HG03521 (cell line): ENCODE data around the gene PARD3B.
"Not testable (repeated sequence)": the region's sequence is repeated elsewhere in the genome, so short reads cannot be mapped to it uniquely, and the experiment has no call there.

Source experiments
- ATAC-seq: cut with Tn5 transposase; IDR thresholded peaks from one replicate; pipeline ENCODE4 v1.9.1; 2021; ENCODE audit warnings: mild to moderate bottlenecking, moderate library complexity; ENCODE audit not compliant: unreplicated experiment

The PARD3B gene

DNA sequence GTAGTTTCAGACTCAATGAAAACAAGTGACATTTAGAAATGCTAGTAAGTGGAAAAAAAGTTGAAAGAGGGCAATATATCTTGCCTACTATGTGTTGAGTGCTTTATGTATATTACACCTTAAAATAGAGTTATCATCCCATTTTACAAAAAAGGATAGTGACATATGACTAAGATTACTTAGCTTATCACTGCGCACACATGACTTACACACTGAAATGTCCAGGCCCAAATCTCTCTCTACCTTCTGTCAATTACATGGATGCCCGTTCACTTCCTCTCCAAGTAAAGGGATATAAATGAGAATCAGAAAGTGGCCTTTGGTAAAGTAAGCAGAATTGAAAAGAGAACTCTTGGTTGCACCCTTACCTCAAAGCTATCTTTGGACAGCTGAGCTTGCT is 3.6 kb upstream of the PARD3B start:
- no peak for ATAC-seq

DNA sequence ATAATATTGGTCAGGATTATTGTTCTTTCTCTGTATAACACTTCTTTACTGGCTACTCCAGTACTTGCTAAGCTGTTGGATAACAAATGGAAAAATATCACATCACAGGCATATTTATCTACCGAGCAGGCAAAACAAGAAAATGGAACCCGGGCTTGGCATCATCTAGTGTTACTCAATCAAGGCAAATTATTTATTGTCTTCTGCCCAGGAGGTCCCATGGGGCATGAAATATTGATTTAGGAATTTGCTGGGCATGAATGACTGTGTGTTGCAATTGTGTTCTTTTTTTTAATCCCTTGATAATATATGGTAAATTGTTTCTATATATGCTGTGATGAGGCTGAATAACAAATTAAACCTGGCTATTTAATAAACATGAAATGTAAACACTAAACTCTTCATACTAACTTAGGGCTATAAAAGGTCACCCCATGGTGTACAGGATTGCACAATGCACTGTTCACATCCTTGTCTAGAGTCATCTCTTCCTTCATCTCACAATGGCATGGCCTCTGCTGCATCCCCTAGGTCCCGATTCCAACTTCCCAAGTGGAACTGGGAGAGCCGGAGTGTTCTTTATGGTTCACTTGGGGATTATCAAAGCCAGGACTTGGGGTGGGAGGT is 2.2 kb upstream of the PARD3B start:
- ATAC-seq = no peak

DNA sequence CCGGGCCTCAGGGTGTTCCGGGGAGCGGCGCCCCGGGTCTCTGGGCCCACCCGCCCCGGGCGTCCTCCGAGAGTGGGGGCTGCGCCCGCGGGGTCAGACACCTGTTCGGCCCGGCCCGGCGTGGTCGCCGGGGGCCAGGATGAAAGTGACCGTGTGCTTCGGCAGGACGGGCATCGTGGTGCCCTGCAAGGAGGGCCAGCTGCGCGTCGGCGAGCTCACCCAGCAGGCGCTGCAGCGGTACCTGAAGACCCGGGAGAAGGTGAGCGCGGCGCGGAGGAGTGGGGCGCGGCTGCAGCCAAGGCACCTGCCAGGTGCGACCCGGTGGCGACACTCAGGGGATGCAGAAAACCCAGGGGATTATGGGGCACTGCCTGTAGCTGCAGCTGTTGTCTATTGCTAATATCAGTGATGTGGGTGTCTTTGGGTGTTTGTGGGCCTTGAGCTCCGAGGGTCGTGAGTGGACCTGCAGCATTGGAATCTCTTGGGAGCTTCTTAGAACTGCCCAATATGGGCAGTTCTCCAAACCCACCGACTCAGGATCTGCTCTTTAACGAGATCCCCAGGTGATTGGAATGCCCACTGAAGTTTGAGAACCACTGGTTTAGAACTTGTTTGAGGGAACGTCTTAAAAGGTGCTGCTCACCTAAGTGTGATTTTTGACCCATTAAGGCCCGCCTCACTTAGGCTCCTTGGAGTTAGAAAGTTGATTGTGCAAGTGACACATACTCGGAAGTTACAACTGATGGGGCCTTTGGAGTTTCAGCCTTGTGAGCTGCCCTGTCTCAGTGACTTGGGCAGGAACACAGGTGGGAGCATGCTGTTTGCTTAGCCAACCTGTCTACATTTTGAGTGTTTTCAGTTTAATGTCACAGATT is 823 bp downstream of the PARD3B start:
- ATAC-seq = no peak

DNA sequence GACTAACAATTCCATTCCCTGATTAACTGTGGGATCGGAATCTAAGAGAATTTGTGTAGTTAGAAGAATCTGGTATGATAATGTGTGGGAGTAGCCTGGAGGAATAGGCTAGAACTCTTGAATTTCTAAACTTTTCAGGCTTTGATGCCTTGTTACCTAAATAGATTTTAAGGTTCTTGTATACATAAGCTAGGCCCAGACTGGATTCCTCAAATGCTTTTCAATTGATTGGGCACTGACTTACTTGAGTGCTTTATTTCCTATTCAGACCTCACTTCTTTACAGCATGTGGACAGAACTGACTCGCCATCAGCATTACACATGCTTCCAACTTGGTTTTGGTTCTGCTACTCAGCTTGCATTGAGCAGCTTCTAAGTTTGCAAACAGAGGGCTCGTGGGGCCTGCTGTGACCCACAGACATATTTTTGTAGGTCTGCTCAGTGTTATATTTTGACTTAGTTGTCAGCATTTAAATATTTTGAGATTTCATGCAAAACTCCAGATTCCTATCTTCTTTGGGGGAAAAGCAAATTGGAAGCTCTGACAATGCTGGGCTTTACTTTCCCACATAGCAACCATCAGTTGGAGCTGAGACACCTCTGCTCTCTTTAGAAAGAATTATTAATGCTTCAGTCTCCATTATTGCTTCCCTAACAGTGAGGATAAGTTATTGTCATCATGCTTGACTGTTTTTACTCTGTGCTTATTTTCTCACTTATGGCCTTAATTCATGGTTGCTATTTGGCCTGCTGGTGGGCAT is 5.7 kb downstream of the PARD3B start:
- ATAC-seq = no peak

DNA sequence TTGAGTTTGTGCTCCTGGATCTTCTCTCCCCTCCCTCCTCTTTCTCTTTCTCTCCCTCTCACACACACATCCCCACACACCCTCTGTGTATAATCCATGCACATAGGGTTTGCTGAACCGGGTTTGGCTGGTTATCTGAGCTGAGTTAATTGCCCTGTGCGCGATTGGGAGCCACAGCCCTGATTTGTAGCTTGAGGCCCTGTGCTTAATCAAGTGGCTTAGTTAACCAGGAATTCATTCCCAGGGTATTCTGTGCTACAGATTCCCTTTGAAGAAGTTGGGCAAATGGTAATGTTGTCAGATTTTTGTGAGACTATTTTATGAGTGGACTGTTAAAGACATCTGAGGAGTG is 6.2 kb downstream of the PARD3B start:
- no peak for ATAC-seq

DNA sequence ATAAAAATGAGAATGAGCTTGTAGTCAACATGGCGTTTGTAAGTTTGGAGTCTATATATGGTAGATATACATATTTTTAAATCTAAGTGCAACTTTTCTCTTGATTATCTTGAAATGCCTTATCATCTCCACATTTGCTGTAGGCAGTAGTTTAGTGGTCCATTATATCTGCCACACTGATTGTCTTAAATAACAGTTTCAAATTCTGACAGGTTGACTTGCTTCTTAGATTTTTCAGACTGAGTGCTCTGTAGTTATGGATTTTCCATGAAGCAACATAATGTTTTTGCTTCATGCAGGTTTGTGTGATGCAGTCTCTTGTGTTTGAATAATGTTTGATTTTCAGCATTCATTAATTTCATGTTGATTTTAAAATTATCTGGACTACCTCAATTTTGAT is 12.3 kb downstream of the PARD3B start:
- ATAC-seq = no peak

DNA sequence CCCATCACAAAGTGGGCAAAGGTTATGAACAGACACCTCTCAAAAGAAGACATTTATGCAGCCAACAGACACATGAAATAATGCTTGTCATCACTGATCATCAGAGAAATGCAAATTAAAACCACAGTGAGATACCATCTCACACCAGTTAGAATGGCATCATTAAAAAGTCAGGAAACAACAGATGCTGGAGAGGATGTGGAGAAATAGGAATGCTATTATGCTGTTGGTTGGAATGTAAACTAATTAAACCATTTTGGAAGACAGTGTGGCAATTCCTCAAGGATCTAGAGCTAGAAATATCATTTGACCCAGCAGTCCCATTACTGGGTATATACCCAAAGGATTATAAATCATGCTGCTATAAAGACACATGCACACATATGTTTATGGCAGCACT is 14.1 kb downstream of the PARD3B start:
- ATAC-seq = not testable (repeated sequence)

DNA sequence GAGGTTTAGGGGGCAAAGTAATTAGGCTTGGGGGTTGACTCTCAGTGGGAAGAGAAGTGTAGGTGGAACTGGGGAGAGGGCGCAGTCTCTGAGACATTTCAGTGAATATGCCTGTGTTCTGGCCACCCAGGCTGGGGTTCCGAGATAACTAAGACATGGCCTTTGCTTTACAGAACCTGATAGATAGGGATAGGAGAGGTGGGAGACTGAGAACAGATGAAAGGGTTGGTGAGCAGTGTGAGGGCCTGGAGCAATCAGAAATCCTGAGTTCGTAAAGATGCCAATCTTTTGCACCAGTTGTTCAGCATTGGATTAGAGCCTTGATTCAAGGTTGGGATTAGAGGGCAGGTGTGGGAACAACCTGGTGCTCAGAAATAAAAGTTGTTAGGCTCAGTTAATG is 15.6 kb downstream of the PARD3B start:
- no peak for ATAC-seq

DNA sequence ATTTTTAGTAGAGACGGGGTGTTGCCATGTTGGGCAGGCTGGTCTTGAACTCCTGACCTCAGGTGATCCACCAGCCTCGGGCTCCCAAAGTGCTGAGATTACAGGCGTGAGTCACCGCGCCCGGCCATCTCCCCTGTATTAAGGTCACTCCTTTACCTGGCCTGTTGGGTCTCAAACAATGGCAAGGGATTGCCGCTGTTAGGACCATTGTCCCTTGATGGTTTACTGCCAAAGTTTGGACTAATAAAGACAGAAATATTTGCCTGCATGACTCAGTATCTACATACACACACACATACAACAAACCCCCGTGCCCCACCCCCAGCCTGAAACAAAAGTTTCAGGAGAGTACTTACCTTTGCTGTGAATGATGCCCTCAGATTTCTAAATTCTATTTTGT is 16.5 kb downstream of the PARD3B start:
- no peak for ATAC-seq

DNA sequence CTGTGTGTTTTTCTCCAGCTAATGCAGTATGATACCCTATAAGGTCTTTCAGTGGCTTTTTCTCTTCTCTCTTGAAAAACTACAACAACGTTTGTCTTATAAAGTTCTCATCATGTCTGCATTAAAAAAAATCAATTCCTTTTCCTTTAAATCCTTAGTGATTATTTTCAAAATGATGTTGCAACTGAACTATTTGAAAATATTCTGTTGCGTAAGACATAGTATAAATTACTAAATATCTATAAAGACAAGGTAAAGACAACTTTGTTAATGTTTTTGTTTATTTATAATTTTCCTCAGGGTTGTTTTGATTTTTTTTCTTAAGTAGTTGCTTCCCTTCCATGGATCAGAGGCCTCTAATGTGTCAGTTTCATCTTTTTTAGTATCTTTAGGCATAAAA is 21.2 kb downstream of the PARD3B start:
- ATAC-seq = no peak

DNA sequence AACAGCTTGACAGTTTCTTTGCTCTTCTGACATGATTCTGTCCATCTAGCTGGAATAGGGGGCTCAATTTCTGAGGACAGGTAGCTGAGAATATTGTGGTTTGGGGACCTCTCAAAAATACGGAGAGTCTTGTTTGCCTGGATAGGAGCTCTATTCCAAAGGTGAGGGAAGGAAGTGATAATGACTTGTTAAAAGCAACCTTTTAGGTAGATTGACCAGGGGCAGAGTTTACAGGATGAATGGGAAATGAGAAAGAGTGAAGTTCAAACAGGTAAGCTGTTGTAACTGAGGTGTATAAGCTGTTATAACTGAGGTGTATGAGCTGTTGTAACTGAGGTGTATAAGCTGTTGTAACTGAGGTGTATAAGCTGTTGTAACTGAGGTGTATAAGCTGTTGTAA is 25.1 kb downstream of the PARD3B start:
- ATAC-seq = no peak

DNA sequence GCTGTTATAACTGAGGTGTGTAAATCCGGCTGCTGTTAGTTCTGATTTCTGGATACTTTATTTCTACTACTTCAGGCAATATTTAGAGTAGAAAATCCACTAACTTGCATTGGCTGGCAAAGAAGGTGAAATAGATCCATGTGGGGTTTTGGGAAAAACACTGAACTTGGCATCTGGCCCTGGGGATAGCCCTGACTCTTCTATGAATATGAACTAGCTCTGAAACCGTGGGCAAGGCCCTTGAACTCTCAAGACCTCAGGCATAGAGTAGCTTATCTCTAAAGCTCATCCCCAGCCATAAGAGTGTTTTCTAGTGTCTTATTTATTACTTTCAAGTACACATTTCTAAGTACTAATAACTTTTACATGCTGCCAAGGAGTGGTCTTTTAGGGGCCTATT is 25.8 kb downstream of the PARD3B start:
- ATAC-seq = no peak

DNA sequence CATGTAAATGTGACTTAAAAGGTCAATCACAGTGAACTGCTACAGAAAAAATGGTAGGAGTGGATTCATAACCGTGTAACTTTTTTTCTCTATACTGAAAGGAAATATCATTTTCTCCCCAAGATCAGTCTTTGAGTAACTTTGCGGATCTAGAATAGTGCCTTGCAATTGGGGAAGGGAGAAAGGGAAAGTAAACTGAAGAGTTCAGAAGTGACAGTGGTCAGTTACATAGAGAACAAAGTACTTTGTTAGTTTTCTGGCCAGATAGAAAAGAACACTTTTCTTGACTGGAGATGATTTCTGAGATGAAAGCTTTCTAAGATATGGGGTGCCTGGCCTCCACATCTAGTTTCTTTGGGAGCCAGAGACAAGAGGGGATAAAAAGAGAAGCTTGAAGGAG is 26.6 kb downstream of the PARD3B start:
- ATAC-seq = no peak

DNA sequence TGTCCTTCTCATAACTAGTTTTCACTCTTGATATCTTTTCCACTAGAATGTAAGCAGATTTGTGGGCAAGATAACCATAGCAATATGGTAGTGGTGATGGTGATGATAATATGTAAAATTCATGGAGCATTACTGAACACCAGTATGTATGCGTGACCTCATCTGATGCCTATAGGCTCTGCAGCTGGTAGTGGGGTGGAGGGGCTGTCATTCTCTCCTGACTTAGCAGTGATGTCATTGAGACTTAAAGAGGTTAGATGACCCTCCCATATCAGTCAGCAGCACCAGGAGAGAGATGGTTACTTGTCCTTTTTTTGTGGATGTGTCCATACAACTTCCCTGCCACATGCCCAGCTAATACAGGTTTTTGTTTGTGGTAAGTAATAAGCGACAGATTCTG is 27.9 kb downstream of the PARD3B start:
- no peak for ATAC-seq

DNA sequence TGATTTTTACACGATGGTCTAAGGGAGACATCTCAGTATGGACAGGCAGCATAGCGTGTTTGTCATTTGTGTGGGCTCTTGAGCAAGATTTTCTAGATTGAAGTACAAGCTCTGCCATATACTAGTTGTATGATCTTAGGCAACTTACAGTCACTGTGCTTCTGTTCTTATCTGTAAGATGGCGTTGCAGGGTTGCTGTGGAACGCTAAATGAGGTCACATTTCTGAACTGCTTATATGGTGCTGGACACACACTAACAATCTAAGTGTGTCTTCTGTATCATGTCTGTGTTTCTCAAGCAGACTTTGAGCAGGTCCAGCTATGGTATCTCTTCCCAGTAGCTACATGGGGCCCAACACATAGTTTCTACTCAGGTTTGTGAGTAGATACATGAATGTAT is 29.2 kb downstream of the PARD3B start:
- ATAC-seq = no peak

DNA sequence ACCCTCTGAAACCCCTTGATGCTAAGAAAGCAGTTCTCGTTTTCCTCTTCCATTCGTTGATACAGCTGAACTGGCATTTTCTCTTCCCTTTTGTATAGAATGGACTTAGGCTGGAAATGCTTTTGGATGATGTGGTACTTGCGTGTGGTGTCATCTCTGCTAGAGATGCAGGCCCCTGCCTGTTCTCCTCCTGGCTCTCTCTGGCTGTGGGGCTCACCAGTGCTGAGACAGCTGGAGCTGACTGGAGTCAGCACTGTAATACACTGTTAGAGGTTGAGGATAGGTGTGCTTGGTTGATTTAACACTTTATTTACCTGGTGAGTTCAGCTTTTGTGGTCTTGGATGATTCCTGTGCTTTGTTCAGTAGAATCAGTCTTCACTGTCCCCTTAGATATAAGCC is 30.2 kb downstream of the PARD3B start:
- ATAC-seq = no peak

DNA sequence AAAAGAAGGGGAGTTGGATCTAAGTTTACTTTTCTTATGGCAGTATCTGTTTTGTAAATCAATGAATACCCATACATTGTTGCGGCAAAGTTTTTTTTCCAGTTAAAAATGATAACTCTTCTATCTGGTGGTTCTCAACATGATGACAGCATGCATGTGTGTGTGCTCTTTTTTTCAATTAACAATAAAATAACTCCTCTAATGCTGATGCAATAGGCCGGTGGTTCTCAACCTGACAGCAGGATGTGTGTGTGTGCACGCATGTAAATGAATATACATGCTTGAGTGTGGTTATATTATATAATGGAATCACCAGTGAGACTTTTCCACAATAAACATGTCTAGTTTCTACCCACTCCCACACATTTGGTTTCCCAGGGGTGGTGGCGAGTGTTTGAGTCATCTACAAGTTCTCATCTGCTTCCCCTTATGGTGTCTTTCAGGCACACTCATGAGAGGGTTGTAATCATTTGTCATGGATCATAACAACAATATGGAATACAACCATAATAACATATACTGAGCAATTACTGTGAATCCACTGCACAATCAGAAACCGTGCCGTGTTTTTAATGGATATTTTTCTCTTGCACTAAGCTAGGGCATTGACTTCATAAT is 31.2 kb downstream of the PARD3B start:
- ATAC-seq = no peak

DNA sequence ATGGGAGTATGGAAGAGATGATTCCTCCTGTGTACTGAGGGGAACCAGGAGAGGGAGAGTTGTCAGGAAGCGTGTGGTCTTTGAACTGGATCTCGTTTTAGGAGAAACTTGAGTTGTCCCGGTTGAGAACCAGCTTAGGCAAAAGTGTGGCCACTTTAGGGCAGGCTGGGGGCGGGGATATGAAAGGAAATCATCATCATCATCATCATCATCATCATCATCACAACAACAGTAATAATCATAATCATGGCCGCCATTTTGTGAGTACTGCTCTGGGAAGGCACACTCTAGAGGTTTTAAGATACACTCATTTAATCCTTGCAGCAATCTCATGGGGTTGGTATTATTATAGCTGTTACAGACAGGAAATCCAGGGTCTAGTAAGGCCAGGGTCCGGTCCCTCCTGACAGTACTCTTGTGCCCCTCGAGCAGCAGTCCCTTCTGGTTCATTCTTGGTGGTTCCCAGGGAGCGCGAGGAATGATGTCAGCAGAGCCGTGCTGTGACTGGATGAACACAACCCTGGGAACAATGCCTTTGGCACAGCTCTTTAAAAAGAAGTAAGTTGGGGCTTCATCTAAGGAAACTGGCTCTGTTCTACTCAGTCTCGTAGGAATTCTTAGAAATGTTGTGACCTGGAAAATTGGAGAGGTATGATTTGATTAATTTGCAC is 33.8 kb downstream of the PARD3B start:
- ATAC-seq = no peak

DNA sequence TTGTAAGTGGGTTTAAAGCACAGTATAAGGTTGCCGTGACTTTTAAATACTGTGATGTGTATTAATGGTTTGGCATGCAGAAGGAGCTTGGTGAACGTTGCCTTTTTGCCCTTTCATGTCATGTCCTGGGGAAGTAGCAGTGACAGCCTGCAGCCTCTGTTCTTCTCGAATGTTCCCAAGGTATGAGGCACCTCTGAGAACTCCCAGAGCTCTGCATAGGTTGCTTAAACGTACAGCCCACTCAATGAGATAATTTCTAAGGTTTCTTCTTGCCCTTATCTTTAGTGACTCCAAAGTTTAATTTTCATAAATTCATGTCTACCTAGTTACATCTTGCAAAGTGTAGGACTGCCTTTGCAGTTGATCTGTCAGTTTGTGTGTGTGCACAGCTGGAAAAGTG is 36.7 kb downstream of the PARD3B start:
- no peak for ATAC-seq

DNA sequence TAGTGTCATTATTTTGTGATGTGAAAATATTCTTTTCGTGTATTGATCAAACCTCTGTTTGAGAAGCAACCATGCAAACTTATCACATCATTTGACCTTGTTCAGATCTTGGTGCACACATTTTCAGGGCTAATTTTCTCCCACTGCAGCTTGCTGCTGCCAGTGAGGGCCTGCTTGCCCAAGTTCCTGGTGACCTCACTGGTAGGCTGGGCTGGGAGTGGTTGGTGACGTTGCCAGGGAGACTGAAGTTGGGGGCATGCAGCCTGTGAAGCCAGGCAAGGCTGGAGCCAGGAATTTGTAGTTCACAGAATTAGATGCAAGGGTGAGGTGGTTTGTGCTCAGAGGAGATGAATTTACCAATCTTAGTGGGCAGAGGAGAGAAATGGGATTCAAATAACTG is 38.5 kb downstream of the PARD3B start:
- no peak for ATAC-seq

DNA sequence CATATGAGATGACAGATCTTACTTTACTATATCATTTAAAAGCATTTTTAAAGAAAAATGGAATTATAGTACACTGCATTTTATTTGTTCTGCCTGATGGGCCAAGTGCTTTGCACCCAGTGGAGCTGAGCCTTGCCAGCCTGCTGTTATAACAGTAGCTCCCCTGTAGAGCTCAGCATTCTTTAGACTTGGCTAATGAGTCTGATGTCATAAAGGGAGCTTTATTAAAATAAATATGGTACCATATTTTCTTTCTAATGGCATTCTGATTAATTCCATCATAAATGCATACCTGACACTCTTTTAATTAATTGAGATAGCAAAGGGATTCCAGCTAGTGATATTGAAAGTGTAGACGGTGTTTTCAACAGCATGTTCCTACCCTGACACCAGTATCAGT is 40.7 kb downstream of the PARD3B start:
- ATAC-seq = no peak
